ENCODE data around the gene BTNL9. TPM values are rescaled to one million over a fixed set of nuclear protein-coding genes. Genes with fewer than 3 reads are reported as not detected.
"Not testable (repeated sequence)": the region's sequence is repeated elsewhere in the genome, so short reads cannot be mapped to it uniquely, and the experiment has no call there.

BTNL9 gene
- total RNA-seq, 1 donor from 2014 or later: 0.24 TPM

DNA sequence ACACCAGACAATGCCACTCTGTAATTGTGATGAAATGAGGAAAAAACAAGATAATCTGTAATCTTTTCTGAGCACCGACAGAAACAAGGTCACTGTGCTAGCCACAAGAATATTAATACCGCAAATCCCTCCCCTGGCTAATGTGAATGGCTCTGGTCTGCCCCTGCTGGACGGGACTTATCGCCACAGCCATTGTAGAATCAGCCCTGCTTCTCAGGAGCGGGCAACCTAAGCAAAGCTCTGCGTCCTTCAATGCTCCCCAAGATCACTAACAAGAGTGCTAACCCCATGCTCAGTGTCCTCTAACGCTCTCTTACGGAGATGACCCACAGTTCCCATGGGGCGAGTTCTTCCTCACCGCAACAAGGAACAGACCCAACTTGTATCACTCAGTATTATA is 48.2 kb downstream of the BTNL9 start:
- no peaks in the 10 kb centered on the region for H3K79me2 ChIP-seq (ENCODE audit: low read depth)
- H3K4me1 Mint-ChIP-seq: peaks cover 19% of the 10 kb centered on the region
- H2AFZ ChIP-seq (replicated peaks): no peak overlapping the region
- no peaks in the 10 kb centered on the region for H3K4me1 ChIP-seq
- no peak overlapping the region for H3K27ac Mint-ChIP-seq
- H3K9me3 ChIP-seq (ENCODE audit: low read depth): no peaks in the 10 kb centered on the region
- H3F3A ChIP-seq (ENCODE audit: low read depth): no peaks in the 10 kb centered on the region
- no peaks in the 10 kb centered on the region for H3K36me3 ChIP-seq
- H3K9ac ChIP-seq: no peak overlapping the region
- H3K27me3 ChIP-seq: peaks cover 53% of the 10 kb centered on the region
- H3K27ac ChIP-seq: no peak overlapping the region
- TF ChIP-seq EZH2phosphoT487 (IDR thresholded peaks at IDR 0.05) (no peak), EZH2 (IDR thresholded peaks at IDR 0.05) (peak; percentile 46)
- TF ChIP-seq, protein P1, sequence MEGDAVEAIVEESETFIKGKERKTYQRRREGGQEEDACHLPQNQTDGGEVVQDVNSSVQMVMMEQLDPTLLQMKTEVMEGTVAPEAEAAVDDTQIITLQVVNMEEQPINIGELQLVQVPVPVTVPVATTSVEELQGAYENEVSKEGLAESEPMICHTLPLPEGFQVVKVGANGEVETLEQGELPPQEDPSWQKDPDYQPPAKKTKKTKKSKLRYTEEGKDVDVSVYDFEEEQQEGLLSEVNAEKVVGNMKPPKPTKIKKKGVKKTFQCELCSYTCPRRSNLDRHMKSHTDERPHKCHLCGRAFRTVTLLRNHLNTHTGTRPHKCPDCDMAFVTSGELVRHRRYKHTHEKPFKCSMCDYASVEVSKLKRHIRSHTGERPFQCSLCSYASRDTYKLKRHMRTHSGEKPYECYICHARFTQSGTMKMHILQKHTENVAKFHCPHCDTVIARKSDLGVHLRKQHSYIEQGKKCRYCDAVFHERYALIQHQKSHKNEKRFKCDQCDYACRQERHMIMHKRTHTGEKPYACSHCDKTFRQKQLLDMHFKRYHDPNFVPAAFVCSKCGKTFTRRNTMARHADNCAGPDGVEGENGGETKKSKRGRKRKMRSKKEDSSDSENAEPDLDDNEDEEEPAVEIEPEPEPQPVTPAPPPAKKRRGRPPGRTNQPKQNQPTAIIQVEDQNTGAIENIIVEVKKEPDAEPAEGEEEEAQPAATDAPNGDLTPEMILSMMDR (IDR thresholded peaks at IDR 0.05): peak; percentile 63
- peak; percentile 65 for DNase-seq (ENCODE audit: low spot score)
- no peak overlapping the region for H3K4me2 ChIP-seq
- no peaks in the 10 kb centered on the region for H3K9me3 Mint-ChIP-seq
- no peak overlapping the region for H3K4me3 ChIP-seq
- no peaks in the 10 kb centered on the region for H4K20me1 ChIP-seq (ENCODE audit: low read depth)
- no peaks in the 10 kb centered on the region for H3K36me3 Mint-ChIP-seq
- peaks cover 25% of the 10 kb centered on the region for H3K27me3 Mint-ChIP-seq (ENCODE audit: insufficient read depth, low read depth)
- peak overlapping the region; percentile 16 for H3K4me3 Mint-ChIP-seq

DNA sequence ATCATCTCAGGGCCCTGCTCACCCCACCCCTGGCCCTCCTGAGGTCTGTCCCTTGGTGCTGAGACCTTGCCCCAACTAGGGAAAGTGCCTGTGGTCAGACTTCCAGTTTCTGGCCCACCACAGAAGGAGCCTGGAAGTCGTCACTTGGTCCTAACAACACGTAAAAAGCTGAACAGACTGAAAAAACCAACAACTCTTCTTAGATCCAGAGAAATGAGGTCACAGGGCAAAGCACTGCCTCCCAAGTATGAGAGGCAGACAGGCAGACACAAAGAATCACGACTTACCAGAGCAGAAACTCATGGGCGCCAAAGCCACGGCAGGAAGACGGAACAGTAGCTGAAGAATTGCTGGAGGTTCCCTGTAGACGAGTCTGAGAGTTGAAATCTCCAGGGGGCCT is 52.4 kb downstream of the BTNL9 start:
- Histone ChIP-seq H3K27ac (no peak overlapping the region), H3K9me3 (ENCODE audit: low read depth) (no peaks in the 10 kb centered on the region), H3K36me3 (no peaks in the 10 kb centered on the region), H3K9ac (no peak overlapping the region), H3K4me1 (no peaks in the 10 kb centered on the region), H3K4me2 (no peak overlapping the region), H4K20me1 (ENCODE audit: low read depth) (no peaks in the 10 kb centered on the region), H3K79me2 (ENCODE audit: low read depth) (no peaks in the 10 kb centered on the region), H3K4me3 (no peak overlapping the region), H3K27me3 (peaks cover 11% of the 10 kb centered on the region), H2AFZ (replicated peaks) (no peak overlapping the region), H3F3A (ENCODE audit: low read depth) (no peaks in the 10 kb centered on the region)
- no peaks in the 10 kb centered on the region for H3K9me3 Mint-ChIP-seq
- H3K27me3 Mint-ChIP-seq (ENCODE audit: insufficient read depth, low read depth): peaks cover 11% of the 10 kb centered on the region
- H3K4me1 Mint-ChIP-seq: peaks cover 2% of the 10 kb centered on the region
- H3K36me3 Mint-ChIP-seq: no peaks in the 10 kb centered on the region
- no peak overlapping the region for H3K27ac Mint-ChIP-seq
- no peak for DNase-seq (ENCODE audit: low spot score)
- H3K4me3 Mint-ChIP-seq: no peak overlapping the region
- TF ChIP-seq, protein P1 (IDR thresholded peaks at IDR 0.05): no peak
- TF ChIP-seq EZH2 (IDR thresholded peaks at IDR 0.05) (no peak), EZH2phosphoT487 (IDR thresholded peaks at IDR 0.05) (no peak)

DNA sequence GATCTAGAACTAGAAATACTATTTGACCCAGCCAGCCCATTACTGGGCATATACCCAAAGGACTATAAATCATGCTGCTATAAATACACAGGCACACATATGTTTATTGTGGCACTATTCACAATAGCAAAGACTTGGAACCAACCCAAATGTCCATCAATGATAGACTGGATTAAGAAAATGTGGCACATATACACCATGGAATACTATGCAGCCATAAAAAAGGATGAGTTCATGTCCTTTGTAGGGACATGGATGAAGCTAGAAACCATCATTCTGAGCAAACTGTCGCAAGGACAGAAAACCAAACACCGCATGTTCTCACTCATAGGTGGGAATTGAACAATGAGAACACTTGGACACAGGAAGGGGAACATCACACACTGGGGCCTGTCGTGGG is 55.1 kb downstream of the BTNL9 start:
- peaks cover 19% of the 10 kb centered on the region for H3K27me3 ChIP-seq
- H3K4me2 ChIP-seq; H3K9me3 Mint-ChIP-seq; DNase-seq (ENCODE audit: low spot score); H2AFZ ChIP-seq (replicated peaks); H3K79me2 ChIP-seq (ENCODE audit: low read depth); H3K36me3 ChIP-seq; H3K27ac Mint-ChIP-seq; H3K4me3 ChIP-seq; H3K9me3 ChIP-seq (ENCODE audit: low read depth); H3K9ac ChIP-seq; H4K20me1 ChIP-seq (ENCODE audit: low read depth); H3K36me3 Mint-ChIP-seq; H3K27ac ChIP-seq; H3K4me1 Mint-ChIP-seq; H3K4me3 Mint-ChIP-seq; H3K4me1 ChIP-seq: not testable (repeated sequence)
- H3F3A ChIP-seq (ENCODE audit: low read depth): peaks cover 15% of the 10 kb centered on the region
- peaks cover 18% of the 10 kb centered on the region for H3K27me3 Mint-ChIP-seq (ENCODE audit: insufficient read depth, low read depth)

DNA sequence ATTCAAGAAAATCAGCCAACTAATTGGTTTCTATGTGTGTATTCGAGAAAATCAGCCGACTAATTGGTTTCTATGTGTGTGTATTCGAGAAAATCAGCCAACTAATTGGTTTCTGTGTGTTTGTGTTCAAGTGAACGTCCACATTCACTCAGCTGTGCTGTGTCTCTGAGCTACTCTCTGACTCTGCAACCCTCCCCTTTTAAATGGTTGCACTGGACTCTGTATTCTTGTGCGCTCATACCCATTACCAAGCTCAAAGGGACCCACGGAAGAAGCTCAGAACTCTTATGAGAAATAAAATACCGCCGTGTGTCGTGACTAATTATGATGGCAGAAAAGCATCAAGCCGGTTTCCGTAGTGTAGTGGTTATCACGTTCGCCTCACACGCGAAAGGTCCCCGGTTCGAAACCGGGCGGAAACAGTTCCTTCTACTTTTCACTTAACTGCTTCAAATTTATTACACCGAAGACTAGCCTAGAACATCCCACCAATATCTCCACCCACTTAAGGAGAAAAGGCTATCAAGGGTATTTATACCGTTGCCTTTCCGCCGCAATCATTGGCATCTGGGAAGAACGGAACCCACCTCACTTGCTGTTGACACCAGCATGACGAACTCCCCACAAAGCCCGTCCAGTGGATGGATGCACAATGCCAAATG is 56.8 kb downstream of the BTNL9 start:
- not testable (repeated sequence) for H3K4me1 Mint-ChIP-seq, H3K27ac ChIP-seq, H3K9me3 Mint-ChIP-seq

DNA sequence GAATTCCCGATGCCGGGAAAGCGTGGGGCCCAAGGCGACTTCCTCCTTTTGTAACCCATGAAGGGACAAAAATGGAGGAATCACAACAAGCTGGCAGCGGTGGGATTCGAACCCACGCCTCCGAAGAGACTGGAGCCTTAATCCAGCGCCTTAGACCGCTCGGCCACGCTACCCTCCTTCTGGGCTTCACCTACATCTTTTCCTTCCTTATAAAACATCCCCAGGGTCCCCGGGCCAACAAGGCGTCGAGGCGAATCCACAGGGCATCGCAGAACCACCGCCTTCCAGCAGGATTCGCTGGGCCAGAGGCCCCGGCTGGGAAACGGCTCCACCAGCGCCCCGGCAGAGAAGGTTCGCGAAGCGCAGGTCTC is 57.3 kb downstream of the BTNL9 start:
- H3K9ac ChIP-seq; H3K79me2 ChIP-seq (ENCODE audit: low read depth); H3K36me3 Mint-ChIP-seq; H3K27ac Mint-ChIP-seq; DNase-seq (ENCODE audit: low spot score); H3K4me3 Mint-ChIP-seq; H3K4me2 ChIP-seq; H3K36me3 ChIP-seq; H3K27ac ChIP-seq; H3K4me3 ChIP-seq; H3K4me1 Mint-ChIP-seq; H3K9me3 ChIP-seq (ENCODE audit: low read depth); H3K9me3 Mint-ChIP-seq; H3K4me1 ChIP-seq; H4K20me1 ChIP-seq (ENCODE audit: low read depth); H2AFZ ChIP-seq (replicated peaks): not testable (repeated sequence)
- H3K27me3 ChIP-seq: peaks cover 28% of the 10 kb centered on the region
- H3F3A ChIP-seq (ENCODE audit: low read depth): peaks cover 19% of the 10 kb centered on the region
- peaks cover 20% of the 10 kb centered on the region for H3K27me3 Mint-ChIP-seq (ENCODE audit: insufficient read depth, low read depth)

More for the DNA sequence above, 56.8 kb downstream of the BTNL9 start:
- DNase-seq (ENCODE audit: low spot score); H3K36me3 Mint-ChIP-seq; H3K4me3 ChIP-seq; H3K4me2 ChIP-seq; H3K79me2 ChIP-seq (ENCODE audit: low read depth); H3K27ac Mint-ChIP-seq; H4K20me1 ChIP-seq (ENCODE audit: low read depth); H2AFZ ChIP-seq (replicated peaks); H3K9ac ChIP-seq; H3K4me3 Mint-ChIP-seq; H3K9me3 ChIP-seq (ENCODE audit: low read depth); H3K36me3 ChIP-seq; H3K4me1 ChIP-seq: not testable (repeated sequence)
- H3K27me3 Mint-ChIP-seq (ENCODE audit: insufficient read depth, low read depth): peaks cover 20% of the 10 kb centered on the region
- Histone ChIP-seq H3F3A (ENCODE audit: low read depth) (peaks cover 19% of the 10 kb centered on the region), H3K27me3 (peaks cover 28% of the 10 kb centered on the region)

DNA sequence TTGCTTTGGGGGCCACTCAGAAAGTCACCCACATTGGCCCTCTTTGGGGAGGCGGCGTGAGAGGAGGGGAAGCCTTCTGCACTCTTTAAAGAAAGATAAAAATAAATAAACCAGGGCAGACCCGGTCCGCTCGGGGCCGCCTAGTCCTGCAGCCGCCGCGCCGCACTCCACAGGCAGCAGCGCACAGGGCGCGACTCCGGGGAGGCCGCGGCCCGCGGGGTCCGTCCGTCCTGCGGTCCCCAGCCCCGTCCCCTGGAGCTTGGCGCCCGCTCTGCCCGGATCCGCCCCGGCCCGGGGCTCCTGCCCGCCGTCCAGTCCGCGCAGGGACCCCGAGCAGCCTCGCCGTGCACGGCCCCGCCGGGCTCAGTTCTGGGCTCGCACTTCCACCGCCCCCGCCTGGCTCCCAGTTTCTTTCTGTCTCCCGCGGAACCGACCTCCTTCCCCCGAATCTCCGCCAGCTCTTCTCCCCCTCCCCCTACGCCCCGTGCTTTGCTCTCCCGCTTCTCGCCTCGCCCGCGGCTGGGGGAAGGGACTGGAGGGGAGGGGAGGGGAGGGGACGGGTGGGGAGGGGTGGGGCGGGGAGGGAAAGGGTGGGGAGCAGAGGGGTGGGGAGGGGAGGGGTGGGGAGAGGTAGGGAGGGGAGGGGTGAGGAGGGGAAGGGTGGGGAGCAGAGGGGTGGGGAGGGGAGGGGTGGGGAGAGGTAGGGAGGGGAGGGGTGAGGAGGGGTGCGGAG is 57.9 kb downstream of the BTNL9 start:
- H3K9me3 ChIP-seq (ENCODE audit: low read depth); H3K4me1 Mint-ChIP-seq: not testable (repeated sequence)
- peaks cover 20% of the 10 kb centered on the region for H3K27me3 Mint-ChIP-seq (ENCODE audit: insufficient read depth, low read depth)

More for the DNA sequence above, 57.9 kb downstream of the BTNL9 start:
- not testable (repeated sequence) for H3K4me2 ChIP-seq; H3K4me3 Mint-ChIP-seq; H2AFZ ChIP-seq (replicated peaks); H3K36me3 Mint-ChIP-seq; H3K4me1 ChIP-seq; H3K27ac ChIP-seq; DNase-seq (ENCODE audit: low spot score); H4K20me1 ChIP-seq (ENCODE audit: low read depth); H3K79me2 ChIP-seq (ENCODE audit: low read depth); H3K27ac Mint-ChIP-seq; H3K9me3 Mint-ChIP-seq; H3K9ac ChIP-seq; H3K4me3 ChIP-seq; H3K36me3 ChIP-seq
- peaks cover 28% of the 10 kb centered on the region for H3K27me3 ChIP-seq
- H3F3A ChIP-seq (ENCODE audit: low read depth): peaks cover 19% of the 10 kb centered on the region
